ENCODE data around the gene ACTL9.

GRCh38 chr19:8664671-8665057, 33.9 kb downstream of the ACTL9 start:
- no peak for TF ChIP-seq NRF1 (IDR thresholded peaks at IDR 0.05; ENCODE audit: low read depth, low read length)
- TF ChIP-seq POLR2AphosphoS5 (IDR thresholded peaks at IDR 0.05; ENCODE audit: low read depth, low read length), result no peak

Data from SK-N-SH (cell line).